ENCODE results near the gene SGK1.

GRCh38 chr6:134147034-134147533 lies 170.8 kb downstream of the SGK1 start:
- TF ChIP-seq ZNF274 (IDR thresholded peaks at IDR 0.05; ENCODE audit: low read length) = no peak
- TF ChIP-seq ZNF274 (tag by site-specific recombination; IDR thresholded peaks at IDR 0.05; ENCODE audit: borderline replicate concordance) = no peak
- TF ChIP-seq HOXA7 (CRISPR knock-in tag; IDR thresholded peaks at IDR 0.05; ENCODE audit: borderline replicate concordance) = no peak
- TF ChIP-seq ZNF510 (tag by site-specific recombination; IDR thresholded peaks at IDR 0.05; ENCODE audit: insufficient replicate concordance) = no peak
- no peak for TF ChIP-seq ZNF776 (tag by site-specific recombination; IDR thresholded peaks at IDR 0.05; ENCODE audit: borderline replicate concordance)
- no peak for TF ChIP-seq CTCF (tag by site-specific recombination; IDR thresholded peaks at IDR 0.05)
- no peak for TF ChIP-seq ZNF707 (tag by site-specific recombination; IDR thresholded peaks at IDR 0.05)
- TF ChIP-seq TCF7L2 (IDR thresholded peaks at IDR 0.05; ENCODE audit: borderline replicate concordance, low read depth, low read length) = no peak
- TF ChIP-seq REST (tag by site-specific recombination; IDR thresholded peaks at IDR 0.05) = no peak
- no peak for TF ChIP-seq ZNF121 (tag by site-specific recombination; IDR thresholded peaks at IDR 0.05)

Data from HEK293 (cell line).